Putamen (tissue), 1 donor: ENCODE results near the gene ELMO1.
"Not testable (repeated sequence)": the region's sequence is repeated elsewhere in the genome, so short reads cannot be mapped to it uniquely, and the experiment has no call there.

Source experiments
- DNase-seq: peaks from one replicate; pipeline ENCODE4 v3.0.0-alpha.2; 2016; ENCODE audit warnings: low spot score

ELMO1 gene

DNA sequence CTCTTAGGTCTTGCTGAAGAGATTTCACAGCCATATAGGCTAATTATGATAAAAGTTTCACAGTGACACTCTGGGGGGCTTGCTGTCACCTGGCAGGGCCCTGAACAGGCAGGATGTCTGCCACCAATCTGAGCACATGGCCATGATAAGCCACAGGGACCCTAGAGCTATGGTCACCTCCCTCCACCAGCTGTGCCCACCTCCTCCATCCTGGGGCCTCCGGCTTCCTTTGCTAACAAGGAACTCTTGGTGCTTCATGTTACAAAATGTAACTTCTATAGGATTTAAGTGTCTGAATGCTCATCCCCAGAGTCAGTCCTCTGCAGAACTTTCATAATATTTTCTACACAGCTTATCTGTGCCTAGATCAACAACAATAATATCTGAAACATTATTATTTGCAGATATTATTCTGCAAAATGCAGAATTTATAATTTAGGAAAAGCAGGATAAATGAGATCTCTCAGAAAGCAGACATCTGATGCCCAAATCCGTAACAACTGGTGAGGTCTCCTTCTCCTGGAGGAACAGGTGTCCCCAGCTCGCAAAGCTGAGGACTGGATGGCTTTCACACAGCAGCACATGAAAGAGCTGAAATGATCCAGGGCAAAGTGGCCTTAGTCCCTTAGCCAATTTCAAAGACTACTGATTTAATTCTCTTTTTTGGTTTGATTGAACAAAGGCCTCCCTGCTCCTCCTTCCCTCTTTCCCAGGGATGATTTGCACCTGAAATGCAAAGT is 437.3 kb downstream of the ELMO1 start:
- DNase-seq, result no peak

DNA sequence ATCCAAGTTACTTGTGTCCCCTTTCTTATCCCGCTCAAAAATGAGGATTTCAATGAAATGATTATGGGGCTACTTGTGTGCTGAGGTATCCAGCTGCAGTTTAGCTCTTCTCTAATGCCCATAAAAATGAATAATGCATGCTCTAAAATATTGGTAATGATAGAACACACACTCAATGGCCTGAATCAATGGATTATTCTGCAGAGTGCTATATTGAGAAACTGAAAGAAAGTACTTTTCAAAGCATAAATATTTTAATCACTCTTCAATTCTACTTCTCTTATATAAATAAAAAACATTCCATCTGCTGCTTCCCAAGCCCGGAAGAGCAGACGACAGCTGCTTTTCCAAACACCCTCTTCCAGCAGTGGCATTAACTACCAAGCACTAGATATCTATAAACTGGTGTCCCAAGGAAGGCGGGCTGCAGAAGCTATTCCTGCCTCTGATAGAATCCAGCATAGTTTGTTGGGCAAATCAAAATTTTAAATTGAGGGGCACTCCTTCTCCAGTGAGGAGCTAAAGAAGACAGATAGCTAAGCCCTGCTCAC is 439.5 kb downstream of the ELMO1 start:
- no peak for DNase-seq

DNA sequence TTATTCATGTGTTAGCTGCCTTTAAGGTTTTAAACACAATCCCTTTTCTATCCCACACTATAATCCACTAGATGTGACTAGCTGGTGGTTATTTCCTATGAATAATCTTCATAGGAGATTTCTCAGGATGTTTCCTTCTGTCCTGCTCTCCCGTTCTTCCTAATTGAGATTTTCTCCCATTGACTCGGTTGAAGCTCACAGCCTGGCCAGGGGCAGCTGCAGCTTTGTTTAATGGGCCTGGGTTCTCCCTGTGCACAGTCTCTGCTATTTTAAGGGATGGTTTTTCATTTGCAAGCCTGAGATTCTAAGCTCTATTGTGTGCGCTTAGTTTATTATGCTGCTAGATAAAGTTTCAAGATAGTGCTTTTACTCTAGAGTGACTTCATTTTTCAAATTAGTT is 441.0 kb downstream of the ELMO1 start:
- DNase-seq, result no peak

DNA sequence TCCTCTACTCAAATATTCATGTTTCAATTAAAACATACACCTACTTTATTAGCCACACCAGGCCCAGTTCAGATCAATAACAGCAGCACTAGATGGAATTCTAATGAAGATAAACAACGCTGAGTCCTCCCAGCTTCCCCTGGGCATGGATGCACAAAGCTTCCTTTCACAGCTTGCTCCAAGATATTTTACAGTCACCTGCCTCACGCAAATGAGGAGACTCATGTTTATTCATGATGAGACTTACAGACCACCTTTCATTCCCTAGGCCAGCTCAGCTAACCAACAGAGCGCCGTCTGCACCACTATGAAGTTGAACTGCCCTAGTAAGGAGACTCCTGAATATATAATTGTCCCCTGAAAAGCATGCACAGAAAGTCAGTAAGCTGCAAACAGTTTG is 441.4 kb downstream of the ELMO1 start:
- DNase-seq, result no peak

DNA sequence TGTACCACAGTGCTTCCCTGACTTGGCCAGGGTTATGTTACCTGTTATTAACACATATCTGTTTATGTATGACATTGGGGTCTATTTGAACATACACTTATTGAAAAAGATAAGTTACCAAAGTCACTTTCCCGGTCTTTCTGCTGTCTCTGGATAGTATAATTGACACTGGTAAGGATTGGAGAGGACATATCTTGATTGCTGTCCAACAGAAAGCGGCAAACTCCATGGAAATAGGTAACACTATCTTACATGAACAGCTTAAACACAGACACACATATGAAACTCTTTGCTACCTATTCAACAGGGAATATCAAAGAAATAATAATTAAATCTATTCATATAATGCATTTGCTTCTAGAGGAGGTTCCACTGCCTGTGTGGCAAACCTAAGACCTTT is 441.9 kb downstream of the ELMO1 start:
- DNase-seq, result no peak

DNA sequence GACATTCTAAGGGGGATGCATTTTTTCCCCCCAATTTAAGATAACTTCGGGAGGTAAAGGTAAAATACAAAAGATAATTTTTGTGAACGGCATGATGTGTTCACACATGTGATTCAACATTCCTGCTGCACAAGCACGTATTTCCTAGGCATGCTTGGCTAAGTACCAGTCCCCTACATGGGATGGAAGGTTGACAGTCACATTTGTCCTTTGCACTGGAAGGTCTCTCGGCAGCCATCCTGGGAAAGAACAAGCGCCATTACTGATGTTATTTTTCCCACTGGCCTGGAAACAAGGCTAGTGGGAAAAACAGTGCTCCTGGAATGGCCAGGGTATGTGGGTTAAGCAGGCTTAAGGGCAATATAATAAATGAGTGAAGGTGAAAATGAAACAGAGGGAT is 448.2 kb downstream of the ELMO1 start:
- DNase-seq, result no peak

DNA sequence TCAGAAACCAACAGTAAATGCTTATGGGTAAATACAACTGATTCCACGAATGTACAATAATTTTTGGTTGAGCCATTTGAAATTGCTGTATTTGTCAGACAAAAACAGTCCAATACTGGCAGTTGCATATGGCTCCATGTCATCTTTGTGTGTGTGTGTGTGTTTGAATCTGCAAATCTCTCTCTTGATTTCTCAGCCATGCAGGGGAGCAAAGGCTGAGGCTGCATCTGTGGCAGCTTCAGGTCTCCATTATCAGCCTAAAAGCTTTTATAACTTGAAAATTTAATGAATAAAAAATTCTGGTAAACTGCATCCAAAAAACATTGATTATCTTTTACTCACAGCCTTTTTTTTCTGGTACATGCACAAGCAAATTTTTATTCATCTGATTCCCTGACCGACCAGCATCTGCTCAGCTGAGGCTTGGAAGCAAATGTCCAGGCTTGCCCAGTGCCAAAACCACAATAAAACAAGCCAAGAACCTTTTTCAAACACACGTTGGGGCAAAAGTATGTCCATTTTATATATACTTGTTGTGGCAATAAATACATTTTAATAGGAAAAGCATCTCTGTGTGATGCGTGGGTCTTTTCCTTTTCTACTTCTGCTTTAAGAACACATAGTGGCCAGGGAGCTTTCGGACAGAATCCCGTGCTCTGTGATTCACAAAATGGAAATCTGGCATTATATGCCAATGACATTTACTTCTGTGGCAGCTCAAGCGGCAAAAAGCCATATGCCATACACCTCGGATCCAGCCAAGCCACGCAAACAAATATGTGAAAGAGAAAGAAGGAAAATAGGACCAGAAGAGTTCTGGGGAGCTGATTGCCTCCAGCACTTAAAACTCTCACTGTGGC is 448.8 kb downstream of the ELMO1 start:
- no peak for DNase-seq

DNA sequence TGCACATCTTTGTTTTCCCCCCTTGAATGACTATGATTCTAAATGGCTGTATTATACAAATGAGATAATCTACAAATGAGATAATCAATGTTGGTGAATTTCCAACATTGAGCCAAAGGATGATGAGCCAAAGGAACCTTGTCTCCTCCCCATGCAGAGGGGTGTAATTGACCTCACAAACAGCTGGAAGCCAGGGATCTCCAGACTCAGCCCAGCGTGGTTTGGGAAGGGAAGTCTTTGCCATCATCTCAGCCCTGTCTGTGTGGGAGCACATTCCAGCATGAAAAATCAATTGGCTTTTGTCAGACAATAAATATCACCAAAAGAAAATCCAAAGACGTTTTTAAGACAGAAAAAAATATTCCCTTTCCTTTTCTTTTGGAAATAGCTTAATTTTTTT is 452.9 kb downstream of the ELMO1 start:
- no peak for DNase-seq

DNA sequence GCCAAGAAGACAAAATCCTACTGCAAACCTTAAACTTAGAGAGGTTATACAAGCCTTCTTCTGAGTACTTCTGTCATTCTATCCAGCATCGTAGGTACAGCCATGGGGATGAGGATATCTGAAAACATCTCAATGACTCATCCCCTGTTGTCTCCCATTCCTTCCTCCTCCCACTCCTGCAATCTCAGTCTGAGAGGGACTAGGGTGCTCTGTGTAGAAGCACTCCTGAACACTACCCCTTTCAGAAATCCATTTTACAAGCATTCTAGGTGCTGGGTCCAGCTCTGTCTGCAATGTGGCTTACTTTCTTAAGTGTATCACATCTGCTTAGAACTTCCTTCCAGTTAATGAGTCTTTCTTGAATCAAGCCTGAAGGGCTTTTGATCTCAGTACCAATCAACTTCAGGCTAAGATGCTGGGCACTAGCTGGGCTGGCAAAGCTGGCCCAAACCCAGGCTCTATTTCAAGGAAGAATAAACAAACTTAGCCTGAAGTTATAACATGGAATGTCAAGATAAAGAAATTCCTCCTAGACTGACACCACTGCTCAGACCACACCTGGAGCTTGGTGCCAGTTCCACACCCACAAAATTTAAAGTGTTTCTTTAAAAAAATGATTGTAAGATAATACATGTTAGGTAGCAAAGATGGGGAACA is 454.1 kb downstream of the ELMO1 start:
- no peak for DNase-seq

DNA sequence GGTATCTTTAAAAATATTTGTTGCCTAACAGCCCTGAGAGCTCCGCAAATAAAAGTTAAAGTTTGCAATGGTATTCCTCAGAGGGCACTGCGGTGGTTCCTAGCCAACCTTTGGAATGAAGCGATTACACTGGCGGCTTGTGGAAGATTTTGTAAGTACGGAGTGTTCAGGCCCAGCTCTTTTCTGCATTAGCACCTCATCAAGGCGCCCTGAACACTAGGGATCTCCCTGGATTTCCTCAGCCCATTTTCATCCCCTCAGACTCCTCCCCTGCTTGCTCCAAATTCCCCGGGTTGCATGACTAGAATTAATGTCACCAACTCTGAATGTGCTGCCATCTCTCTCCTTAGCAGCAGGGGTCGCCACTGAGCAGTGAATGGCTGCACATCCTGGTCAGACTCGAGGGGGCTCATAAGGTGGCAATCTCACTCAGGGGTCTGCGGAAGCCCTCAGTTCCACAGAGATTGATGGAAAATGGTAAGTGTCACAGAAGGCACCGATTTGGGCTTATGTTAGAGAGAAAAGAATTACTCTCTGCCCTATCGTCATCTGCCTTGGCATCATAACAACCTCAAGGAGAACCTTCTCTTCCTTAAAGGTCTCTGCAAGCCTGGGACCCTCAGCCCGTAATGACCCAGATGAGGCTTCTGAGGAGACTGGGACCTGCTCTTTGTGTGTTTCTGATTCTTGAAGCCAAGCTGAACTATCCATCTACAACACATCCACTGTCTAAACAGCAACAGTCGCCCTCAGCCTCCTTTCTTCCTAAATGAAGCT is 461.5 kb downstream of the ELMO1 start:
- DNase-seq, result peak; percentile 70

DNA sequence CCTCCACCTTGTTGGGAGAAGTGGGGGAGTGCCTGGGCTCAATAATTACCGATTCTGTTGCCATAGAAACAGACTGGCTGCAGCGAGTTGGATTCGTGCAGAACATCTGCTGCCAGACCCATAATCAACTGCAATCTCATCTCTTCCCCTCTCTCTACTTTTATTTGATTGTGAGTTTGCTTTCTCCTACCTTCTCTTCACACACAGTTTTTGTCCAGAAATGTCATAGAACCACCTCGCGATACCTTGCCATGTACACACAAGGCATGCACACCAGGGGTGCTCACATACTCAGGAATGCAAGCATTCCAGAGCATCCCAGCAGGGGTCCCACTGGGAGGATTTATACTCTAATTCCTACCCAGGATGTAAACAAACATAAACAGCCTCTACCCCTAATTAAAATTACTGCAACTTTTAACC is 462.1 kb downstream of the ELMO1 start:
- peak; percentile 39 for DNase-seq

DNA sequence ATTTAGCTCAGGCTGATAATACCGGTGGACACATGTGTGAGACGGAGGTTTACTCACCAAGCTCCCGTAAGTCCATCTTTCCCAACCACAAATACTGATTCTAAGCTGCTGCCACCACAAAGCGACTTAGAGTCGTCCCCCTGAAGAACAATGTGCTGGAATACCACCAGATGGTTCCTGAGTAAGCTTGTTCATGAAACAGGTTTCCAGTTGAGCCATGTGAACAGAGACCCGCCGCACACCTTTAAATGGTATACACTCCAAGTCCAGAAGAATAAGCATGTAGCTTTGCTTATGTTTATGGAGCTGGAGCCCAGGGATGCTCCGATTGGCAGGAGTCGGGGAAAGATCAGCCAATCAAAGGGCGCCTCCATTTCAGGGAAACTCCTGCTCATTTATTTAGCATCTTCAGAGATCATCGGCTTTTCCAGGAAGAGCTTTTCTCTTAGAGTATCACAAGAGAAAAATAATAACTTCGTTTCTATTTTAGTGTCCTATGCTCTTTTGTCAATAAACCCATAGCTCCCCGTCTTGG is 462.7 kb downstream of the ELMO1 start:
- DNase-seq, result peak; percentile 84

DNA sequence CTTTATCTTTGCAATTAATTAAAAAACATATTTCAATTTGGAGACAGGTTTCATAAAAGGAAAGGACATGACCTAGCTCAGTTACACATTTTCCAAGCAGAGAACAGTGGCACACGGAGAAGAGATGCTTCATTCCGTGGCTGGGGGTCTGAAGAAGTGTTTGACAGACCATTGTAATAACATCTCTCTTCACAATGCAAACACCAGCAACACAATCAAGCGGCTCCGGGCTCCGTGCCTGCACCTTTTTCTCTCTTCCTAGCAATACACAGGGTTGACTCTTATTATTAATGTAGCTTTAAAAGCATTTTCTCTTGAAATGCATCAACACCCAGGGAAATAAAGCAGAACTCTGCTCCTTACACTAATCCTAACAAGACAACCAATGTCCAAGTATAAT is 463.3 kb downstream of the ELMO1 start:
- DNase-seq, result no peak

DNA sequence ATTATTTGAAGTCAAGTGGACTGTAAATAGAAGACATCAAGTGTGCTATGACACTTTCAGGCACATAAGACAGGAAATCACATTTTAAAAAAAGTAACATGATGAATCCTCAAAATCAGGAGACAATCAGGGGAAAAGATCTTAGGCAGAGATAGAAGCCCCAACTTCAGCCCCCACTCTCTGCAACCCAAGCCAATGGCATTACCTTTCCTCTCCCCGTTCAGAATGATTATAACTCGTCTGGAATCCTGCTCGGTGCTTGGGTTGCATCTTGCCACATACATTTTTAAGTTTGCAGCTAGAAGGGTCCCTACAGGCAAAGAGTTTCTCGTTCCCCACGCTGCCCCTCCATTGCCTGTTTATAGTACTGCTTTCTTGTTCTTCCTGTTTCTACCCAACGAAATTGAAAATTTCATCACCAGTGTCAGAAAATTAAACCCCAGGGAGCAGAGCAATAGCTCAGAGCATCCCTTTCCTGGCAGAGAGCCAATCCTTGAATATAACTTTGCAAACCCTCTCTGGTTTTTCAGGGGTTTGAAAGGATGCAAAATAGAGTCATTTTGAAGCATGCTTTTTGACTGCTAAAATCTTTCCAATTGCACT is 463.9 kb downstream of the ELMO1 start:
- no peak for DNase-seq

DNA sequence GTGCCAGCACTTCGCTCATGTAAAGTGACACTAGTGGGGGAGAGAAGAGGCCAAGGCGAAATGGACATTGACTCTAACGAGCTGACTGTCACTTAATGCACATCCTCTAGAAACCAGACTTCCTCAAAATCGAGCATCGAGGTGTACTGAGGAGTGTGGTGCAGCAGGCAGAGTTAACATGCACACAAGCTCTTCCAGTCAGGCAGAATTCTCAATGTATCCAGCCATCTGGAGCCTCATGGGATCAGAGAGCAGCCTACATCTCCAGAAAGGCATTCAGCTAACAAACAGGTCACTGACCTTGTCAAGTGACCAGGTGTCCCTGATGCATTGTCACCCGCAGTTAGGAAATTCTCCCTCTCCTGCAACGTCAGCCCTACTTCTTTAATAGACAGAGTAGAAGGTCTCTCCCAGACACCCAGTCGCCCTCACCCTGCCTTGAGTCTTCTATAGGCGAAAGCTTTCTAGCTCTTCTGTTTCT is 464.6 kb downstream of the ELMO1 start:
- no peak for DNase-seq

DNA sequence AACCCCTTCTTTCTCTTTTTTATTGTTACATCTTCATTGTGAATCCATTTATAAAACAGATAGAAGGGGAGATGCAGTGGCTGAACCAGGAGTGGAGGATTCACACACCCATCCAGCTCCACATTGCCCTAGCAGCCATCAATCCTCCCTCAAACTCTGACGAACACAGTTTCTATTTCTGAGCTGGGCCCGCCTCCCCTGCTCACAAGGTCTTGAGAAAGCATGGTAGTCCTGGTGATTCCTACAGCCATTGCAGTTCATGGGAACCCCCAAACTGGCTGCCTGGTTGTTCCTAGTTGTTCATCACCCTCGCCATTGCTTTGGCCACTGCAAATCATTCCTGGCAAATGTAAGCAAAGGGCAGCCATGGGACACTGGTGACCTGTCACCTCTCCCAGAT is 465.9 kb downstream of the ELMO1 start:
- peak; percentile 64 for DNase-seq

DNA sequence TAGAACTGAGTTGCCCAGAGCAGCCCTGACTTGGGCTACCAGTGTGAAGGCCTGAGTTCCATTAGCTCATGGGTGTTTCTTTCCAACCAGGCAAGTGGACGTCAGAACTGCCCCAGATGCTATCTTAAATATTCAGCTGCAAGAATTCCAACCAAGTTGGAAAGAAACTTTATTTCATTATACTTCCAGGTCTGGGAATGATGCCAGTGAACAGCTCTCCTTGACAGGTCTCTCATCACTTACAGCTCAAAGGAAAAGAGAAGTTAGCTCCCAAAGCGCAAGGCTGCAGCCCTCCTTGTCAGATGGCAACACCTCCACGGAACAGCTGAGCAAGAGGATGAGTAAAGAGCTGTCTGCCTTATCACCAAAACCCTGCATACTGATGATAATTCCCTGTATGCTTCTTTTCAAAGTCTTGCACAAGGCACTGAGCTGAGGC is 468.8 kb downstream of the ELMO1 start:
- peak; percentile 87 for DNase-seq

DNA sequence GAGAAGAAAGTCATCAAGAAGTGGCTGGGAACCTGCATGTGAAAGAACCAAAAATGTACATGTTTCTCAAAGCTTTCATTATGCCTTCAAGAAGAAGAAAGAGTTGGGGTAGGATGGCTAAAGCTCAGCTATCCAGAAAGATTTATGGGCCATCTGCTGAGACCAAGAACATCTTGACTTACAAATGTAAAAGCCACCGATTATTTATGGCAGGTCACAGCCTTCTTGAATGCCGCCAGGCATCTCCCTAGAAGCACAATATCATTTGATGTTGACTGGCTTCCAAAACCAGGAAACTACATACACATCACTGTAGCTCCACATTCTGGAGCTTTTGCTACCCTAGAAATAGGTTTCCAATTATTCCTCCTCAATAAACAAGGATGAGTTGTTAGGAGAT is 470.2 kb downstream of the ELMO1 start:
- no peak for DNase-seq

DNA sequence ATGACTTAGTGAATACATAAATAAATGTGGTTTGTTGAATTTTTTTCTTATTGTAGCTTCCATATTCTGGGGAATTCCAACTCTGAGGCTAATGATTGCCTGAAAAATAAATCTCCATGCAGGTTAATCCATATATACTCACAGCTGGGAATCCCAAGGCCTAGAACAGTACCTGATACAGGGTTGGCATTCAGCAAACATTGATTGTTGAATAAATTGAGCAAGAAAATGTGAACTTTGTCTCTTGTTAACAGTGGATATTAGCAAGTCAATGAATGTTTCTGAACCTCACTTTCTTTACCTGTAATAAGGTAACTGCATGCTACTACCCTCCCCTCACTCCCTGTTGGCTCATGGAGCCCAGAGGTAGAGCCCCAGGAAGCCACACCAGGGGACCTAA is 470.8 kb downstream of the ELMO1 start:
- no peak for DNase-seq

DNA sequence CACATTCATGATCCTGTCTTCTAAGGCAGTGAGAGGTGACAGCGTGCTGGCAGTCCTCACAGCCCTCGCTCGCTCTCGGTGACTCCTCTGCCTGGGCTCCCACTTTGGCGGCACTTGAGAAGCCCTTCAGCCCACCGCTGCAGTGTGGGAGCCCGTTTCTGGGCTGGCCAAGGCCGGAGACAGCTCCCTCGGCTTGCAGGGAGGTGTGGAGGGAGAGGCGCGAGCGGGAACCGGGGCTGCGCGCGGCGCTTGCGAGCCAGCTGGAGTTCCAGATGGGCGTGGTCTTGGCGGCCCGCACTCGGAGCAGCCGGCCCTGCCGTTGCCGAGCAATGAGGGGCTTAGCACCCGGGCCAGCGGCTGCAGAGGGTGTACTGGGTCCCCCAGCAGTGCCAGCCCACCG is 475.1 kb downstream of the ELMO1 start:
- not testable (repeated sequence) for DNase-seq

DNA sequence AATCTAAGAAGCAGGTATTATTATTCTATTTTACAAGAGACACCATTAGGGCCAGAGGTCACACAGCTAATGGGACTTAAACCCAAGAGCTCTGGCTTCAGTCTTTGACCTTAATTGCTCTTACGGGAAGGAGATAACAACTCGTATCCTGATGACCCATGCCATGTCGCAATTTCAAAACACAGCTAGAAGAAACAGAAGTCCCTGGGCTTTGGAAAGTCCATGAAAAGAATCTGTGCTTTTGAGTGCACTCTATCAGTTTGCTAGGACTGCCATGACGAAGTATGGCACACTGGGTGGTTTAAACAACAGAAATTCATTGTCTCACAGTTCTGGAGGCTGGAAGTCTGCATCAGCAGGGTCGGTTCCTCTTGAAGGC is 476.5 kb downstream of the ELMO1 start:
- DNase-seq, result no peak
